ENCODE data around the gene GGTLC2.

The GGTLC2 gene

GRCh38 chr22:22666307-22667091 is 22.1 kb downstream of the GGTLC2 start:
- Mint-ChIP-seq H3K4me1 (ENCODE audit: low read depth in 2 of 2) (no peaks in the 10 kb centered on the region), H3K36me3 (ENCODE audit: insufficient read depth) (no peaks in the 10 kb centered on the region), H3K9me3 (no peaks in the 10 kb centered on the region), H3K27me3 (peaks cover 0 to 23% of the 10 kb centered on the region in 2 donors), H3K27ac (no peak overlapping the region), H3K4me3 (no peak overlapping the region)
- ATAC-seq (replicated peaks) (peak; percentile 43), DNase-seq (peak in 2 of 3 experiments; percentile 11 to 17)

GRCh38 chr22:22667966-22668880 is 23.8 kb downstream of the GGTLC2 start:
- H3K36me3 Mint-ChIP-seq (ENCODE audit: insufficient read depth): no peaks in the 10 kb centered on the region
- H3K9me3 Mint-ChIP-seq: no peaks in the 10 kb centered on the region
- ATAC-seq (replicated peaks) (no peak), DNase-seq (no peak)
- H3K27me3 Mint-ChIP-seq: peaks cover 0 to 34% of the 10 kb centered on the region in 2 donors
- no peak overlapping the region for H3K4me3 Mint-ChIP-seq
- no peak overlapping the region for H3K27ac Mint-ChIP-seq
- no peaks in the 10 kb centered on the region for H3K4me1 Mint-ChIP-seq (ENCODE audit: low read depth in 2 of 2)

GRCh38 chr22:22669093-22669492 is 24.7 kb downstream of the GGTLC2 start:
- H3K4me1 Mint-ChIP-seq (ENCODE audit: low read depth in 2 of 2): no peaks in the 10 kb centered on the region
- H3K27ac Mint-ChIP-seq: no peak overlapping the region
- DNase-seq (no peak), ATAC-seq (replicated peaks) (no peak)
- peaks cover 3 to 43% of the 10 kb centered on the region in 2 donors for H3K27me3 Mint-ChIP-seq
- no peaks in the 10 kb centered on the region for H3K36me3 Mint-ChIP-seq (ENCODE audit: insufficient read depth)
- no peaks in the 10 kb centered on the region for H3K9me3 Mint-ChIP-seq
- H3K4me3 Mint-ChIP-seq: no peak overlapping the region

GRCh38 chr22:22670076-22670795 is 25.8 kb downstream of the GGTLC2 start:
- H3K4me1 Mint-ChIP-seq (ENCODE audit: low read depth in 2 of 2): no peaks in the 10 kb centered on the region

GRCh38 chr22:22671506-22671905 is 27.1 kb downstream of the GGTLC2 start:
- no peak overlapping the region for H3K27ac Mint-ChIP-seq

More at GRCh38 chr22:22670076-22670795, 25.8 kb downstream of the GGTLC2 start:
- Mint-ChIP-seq H3K27ac (peak overlapping the region in 1 of 2 donors; percentile 25), H3K4me3 (no peak overlapping the region), H3K9me3 (no peaks in the 10 kb centered on the region), H3K36me3 (ENCODE audit: insufficient read depth) (no peaks in the 10 kb centered on the region), H3K27me3 (peaks cover 11 to 54% of the 10 kb centered on the region in 2 donors)
- ATAC-seq (replicated peaks) (no peak), DNase-seq (no peak)

GRCh38 chr22:22673099-22673498 is 28.7 kb downstream of the GGTLC2 start:
- no peaks in the 10 kb centered on the region for H3K4me1 Mint-ChIP-seq (ENCODE audit: low read depth in 2 of 2)
- peaks cover 23 to 71% of the 10 kb centered on the region in 2 donors for H3K27me3 Mint-ChIP-seq
- H3K36me3 Mint-ChIP-seq (ENCODE audit: insufficient read depth): no peaks in the 10 kb centered on the region
- ATAC-seq (replicated peaks) (no peak), DNase-seq (no peak)
- H3K9me3 Mint-ChIP-seq: no peaks in the 10 kb centered on the region
- H3K4me3 Mint-ChIP-seq: no peak overlapping the region
- no peak overlapping the region for H3K27ac Mint-ChIP-seq

More at GRCh38 chr22:22671506-22671905, 27.1 kb downstream of the GGTLC2 start:
- no peaks in the 10 kb centered on the region for H3K9me3 Mint-ChIP-seq
- ATAC-seq (replicated peaks) (no peak), DNase-seq (no peak)
- no peaks in the 10 kb centered on the region for H3K36me3 Mint-ChIP-seq (ENCODE audit: insufficient read depth)
- no peak overlapping the region for H3K4me3 Mint-ChIP-seq
- H3K4me1 Mint-ChIP-seq (ENCODE audit: low read depth in 2 of 2): no peaks in the 10 kb centered on the region
- peaks cover 17 to 61% of the 10 kb centered on the region in 2 donors for H3K27me3 Mint-ChIP-seq

- Mint-ChIP-seq H3K27me3 (peaks cover 23 to 69% of the 10 kb centered on the region in 2 donors), H3K36me3 (ENCODE audit: insufficient read depth) (no peaks in the 10 kb centered on the region), H3K4me1 (ENCODE audit: low read depth in 2 of 2) (no peaks in the 10 kb centered on the region), H3K27ac (no peak overlapping the region), H3K4me3 (no peak overlapping the region), H3K9me3 (no peaks in the 10 kb centered on the region)
- DNase-seq (no peak), ATAC-seq (replicated peaks) (no peak)
Observed at GRCh38 chr22:22673628-22674027, 29.2 kb downstream of the GGTLC2 start.

- DNase-seq: no peak
- H3K4me3 Mint-ChIP-seq: no peak overlapping the region
- no peaks in the 10 kb centered on the region for H3K4me1 Mint-ChIP-seq (ENCODE audit: low read depth in 2 of 2)
- no peaks in the 10 kb centered on the region for H3K9me3 Mint-ChIP-seq
- peaks cover 23 to 60% of the 10 kb centered on the region in 2 donors for H3K27me3 Mint-ChIP-seq
- ATAC-seq (replicated peaks): no peak
- H3K36me3 Mint-ChIP-seq (ENCODE audit: insufficient read depth): no peaks in the 10 kb centered on the region
- H3K27ac Mint-ChIP-seq: no peak overlapping the region
Observed at GRCh38 chr22:22674467-22674866, 30.1 kb downstream of the GGTLC2 start.

GRCh38 chr22:22678970-22679369 is 34.6 kb downstream of the GGTLC2 start:
- H3K36me3 Mint-ChIP-seq (ENCODE audit: insufficient read depth): no peaks in the 10 kb centered on the region
- H3K27me3 Mint-ChIP-seq: peaks cover 21 to 37% of the 10 kb centered on the region in 2 donors
- DNase-seq (no peak), ATAC-seq (replicated peaks) (no peak)
- no peak overlapping the region for H3K4me3 Mint-ChIP-seq
- H3K27ac Mint-ChIP-seq: no peak overlapping the region
- no peaks in the 10 kb centered on the region for H3K9me3 Mint-ChIP-seq
- no peaks in the 10 kb centered on the region for H3K4me1 Mint-ChIP-seq (ENCODE audit: low read depth in 2 of 2)

GRCh38 chr22:22680396-22680795 is 36.0 kb downstream of the GGTLC2 start:
- Mint-ChIP-seq H3K27me3 (peaks cover 10 to 23% of the 10 kb centered on the region in 2 donors), H3K27ac (no peak overlapping the region), H3K36me3 (ENCODE audit: insufficient read depth) (no peaks in the 10 kb centered on the region), H3K9me3 (no peaks in the 10 kb centered on the region), H3K4me1 (ENCODE audit: low read depth in 2 of 2) (peaks cover 0 to 3% of the 10 kb centered on the region in 2 donors), H3K4me3 (no peak overlapping the region)
- DNase-seq: no peak
- ATAC-seq (replicated peaks): no peak

- Mint-ChIP-seq H3K4me3 (no peak overlapping the region), H3K27ac (no peak overlapping the region), H3K4me1 (ENCODE audit: low read depth in 2 of 2) (peaks cover 0 to 3% of the 10 kb centered on the region in 2 donors), H3K36me3 (ENCODE audit: insufficient read depth) (no peaks in the 10 kb centered on the region), H3K27me3 (peaks cover 7 to 20% of the 10 kb centered on the region in 2 donors), H3K9me3 (no peaks in the 10 kb centered on the region)
- DNase-seq (no peak), ATAC-seq (replicated peaks) (no peak)
Observed at GRCh38 chr22:22681221-22681739, 36.9 kb downstream of the GGTLC2 start.

GRCh38 chr22:22682196-22682595 is 37.8 kb downstream of the GGTLC2 start:
- H3K36me3 Mint-ChIP-seq (ENCODE audit: insufficient read depth): no peaks in the 10 kb centered on the region
- H3K4me1 Mint-ChIP-seq (ENCODE audit: low read depth in 2 of 2): peaks cover 0 to 3% of the 10 kb centered on the region in 2 donors
- H3K4me3 Mint-ChIP-seq: no peak overlapping the region
- H3K9me3 Mint-ChIP-seq: no peaks in the 10 kb centered on the region
- ATAC-seq (replicated peaks) (no peak), DNase-seq (no peak)
- peaks cover 0 to 11% of the 10 kb centered on the region in 2 donors for H3K27me3 Mint-ChIP-seq
- H3K27ac Mint-ChIP-seq: no peak overlapping the region

Measured in effector memory CD8-positive, alpha-beta T cell (primary cell).